HFFc6 (cell line): ENCODE results near the gene INO80B. TPM values are rescaled to one million over a fixed set of nuclear protein-coding genes. Genes with fewer than 3 reads are reported as not detected.

Source experiments
- DNase-seq: peaks from one replicate; pipeline ENCODE4 v3.0.0-alpha.2; 2018
- H3K27ac Mint-ChIP-seq: 2 replicates; pipeline ENCODE4 v1.8.0; 2020; ENCODE audit warnings: mild to moderate bottlenecking, mixed read lengths
- H3K27me3 Mint-ChIP-seq: 2 replicates; pipeline ENCODE4 v1.8.0; 2021; ENCODE audit warnings: mild to moderate bottlenecking, moderate library complexity, mixed read lengths; ENCODE audit not compliant: insufficient read depth
- H3K36me3 Mint-ChIP-seq: 2 replicates; pipeline ENCODE4 v1.8.0; 2021; ENCODE audit warnings: low read depth, mixed read lengths
- H3K4me1 Mint-ChIP-seq: 2 replicates; pipeline ENCODE4 v1.8.0; 2020; ENCODE audit warnings: low read depth, mixed read lengths
- H3K4me3 Mint-ChIP-seq: 2 replicates; pipeline ENCODE4 v1.8.0; 2020; ENCODE audit warnings: mild to moderate bottlenecking, moderate library complexity, mixed read lengths
- H3K9me3 Mint-ChIP-seq: 2 replicates; pipeline ENCODE4 v1.8.0; 2020; ENCODE audit warnings: mild to moderate bottlenecking, mixed read lengths
- total RNA-seq, 6 experiments: library from RNA; stranded (reverse); fragmentation: NEBNext Ultra II Directional; extraction: Animal tissue kit (Norgen Biotek cat#: 25700); gene quantifications; 2 replicates in 1 of 6; 3 replicates in 5 of 6; pipeline ENCODE4 v1.2.3, GENCODE V29; 2021
- TF ChIP-seq, protein P1 (sequence below): fragments of 200-600 bp; sonication (generic); IDR thresholded peaks from 2 replicates; pipeline ENCODE4 v1.5.0; 2021; ENCODE audit warnings: antibody characterized with exemption, mild to moderate bottlenecking

The INO80B gene
- total RNA-seq, 6 experiments from 2014 or later = 18.4 to 26.9 (median 21.4) TPM

DNA sequence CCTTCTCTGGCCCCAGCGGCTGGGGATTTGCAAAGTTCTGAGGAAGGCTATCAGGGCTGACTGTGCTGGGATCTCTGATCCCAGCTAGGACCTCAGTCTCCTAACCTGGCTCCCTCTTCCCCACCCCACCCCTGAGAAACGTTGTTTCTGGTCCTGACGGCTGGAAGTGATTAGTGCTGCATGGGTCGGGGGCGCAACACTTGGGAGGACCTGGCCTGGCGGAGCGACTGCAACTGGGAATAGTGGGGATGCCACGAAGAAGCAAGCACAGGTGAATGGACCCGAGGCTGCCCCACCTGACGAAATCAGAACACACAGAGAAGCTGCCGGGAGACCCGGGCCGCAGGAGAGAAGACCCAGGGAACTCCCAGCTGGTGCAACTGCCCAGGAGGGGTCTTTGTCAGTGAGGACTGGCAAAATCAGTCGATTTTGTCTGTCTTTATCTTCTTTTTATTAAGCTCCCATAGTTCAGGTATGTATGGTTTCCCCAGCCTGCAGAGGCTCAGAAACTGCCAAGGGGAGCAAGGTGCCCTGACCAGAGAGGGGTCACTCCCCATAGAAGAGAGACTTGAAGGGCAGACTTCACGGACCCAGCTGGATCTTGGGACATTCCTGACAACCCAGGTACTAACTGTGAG is 45.2 kb downstream of the INO80B start:
- DNase-seq = no peak
- Mint-ChIP-seq H3K27ac (no peak overlapping the region), H3K9me3 (no peaks in the 10 kb centered on the region), H3K27me3 (peaks cover 19% of the 10 kb centered on the region), H3K36me3 (peaks cover 12% of the 10 kb centered on the region), H3K4me1 (peaks cover 37% of the 10 kb centered on the region), H3K4me3 (peak overlapping the region; percentile 88; the same call in 1 of the 2 replicates)
- TF ChIP-seq, protein P1, sequence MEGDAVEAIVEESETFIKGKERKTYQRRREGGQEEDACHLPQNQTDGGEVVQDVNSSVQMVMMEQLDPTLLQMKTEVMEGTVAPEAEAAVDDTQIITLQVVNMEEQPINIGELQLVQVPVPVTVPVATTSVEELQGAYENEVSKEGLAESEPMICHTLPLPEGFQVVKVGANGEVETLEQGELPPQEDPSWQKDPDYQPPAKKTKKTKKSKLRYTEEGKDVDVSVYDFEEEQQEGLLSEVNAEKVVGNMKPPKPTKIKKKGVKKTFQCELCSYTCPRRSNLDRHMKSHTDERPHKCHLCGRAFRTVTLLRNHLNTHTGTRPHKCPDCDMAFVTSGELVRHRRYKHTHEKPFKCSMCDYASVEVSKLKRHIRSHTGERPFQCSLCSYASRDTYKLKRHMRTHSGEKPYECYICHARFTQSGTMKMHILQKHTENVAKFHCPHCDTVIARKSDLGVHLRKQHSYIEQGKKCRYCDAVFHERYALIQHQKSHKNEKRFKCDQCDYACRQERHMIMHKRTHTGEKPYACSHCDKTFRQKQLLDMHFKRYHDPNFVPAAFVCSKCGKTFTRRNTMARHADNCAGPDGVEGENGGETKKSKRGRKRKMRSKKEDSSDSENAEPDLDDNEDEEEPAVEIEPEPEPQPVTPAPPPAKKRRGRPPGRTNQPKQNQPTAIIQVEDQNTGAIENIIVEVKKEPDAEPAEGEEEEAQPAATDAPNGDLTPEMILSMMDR = no peak

DNA sequence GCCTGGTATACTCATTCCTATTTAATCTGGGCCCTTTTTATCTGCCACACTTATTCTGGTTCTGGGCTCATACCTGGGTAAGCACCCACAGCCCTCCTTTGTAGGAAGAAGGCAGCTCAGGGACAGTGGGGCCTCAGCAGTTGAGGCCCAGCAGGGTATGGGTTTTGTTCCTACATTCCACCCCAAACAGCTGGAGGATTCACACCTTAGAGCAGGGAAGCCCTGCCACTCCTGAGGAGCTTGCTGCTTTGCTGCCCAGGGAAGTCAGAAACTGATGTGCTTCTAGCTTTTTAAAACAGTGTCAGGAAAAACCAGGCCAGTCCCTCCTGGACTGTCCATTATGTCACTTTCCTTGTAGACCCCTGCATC is 45.7 kb downstream of the INO80B start:
- H3K36me3 Mint-ChIP-seq = peaks cover 15% of the 10 kb centered on the region
- H3K4me1 Mint-ChIP-seq = peaks cover 42% of the 10 kb centered on the region
- H3K4me3 Mint-ChIP-seq = no peak overlapping the region
- TF ChIP-seq, protein P1 = no peak
- no peak overlapping the region for H3K27ac Mint-ChIP-seq
- DNase-seq = no peak
- peaks cover 17% of the 10 kb centered on the region for H3K27me3 Mint-ChIP-seq
- no peaks in the 10 kb centered on the region for H3K9me3 Mint-ChIP-seq

DNA sequence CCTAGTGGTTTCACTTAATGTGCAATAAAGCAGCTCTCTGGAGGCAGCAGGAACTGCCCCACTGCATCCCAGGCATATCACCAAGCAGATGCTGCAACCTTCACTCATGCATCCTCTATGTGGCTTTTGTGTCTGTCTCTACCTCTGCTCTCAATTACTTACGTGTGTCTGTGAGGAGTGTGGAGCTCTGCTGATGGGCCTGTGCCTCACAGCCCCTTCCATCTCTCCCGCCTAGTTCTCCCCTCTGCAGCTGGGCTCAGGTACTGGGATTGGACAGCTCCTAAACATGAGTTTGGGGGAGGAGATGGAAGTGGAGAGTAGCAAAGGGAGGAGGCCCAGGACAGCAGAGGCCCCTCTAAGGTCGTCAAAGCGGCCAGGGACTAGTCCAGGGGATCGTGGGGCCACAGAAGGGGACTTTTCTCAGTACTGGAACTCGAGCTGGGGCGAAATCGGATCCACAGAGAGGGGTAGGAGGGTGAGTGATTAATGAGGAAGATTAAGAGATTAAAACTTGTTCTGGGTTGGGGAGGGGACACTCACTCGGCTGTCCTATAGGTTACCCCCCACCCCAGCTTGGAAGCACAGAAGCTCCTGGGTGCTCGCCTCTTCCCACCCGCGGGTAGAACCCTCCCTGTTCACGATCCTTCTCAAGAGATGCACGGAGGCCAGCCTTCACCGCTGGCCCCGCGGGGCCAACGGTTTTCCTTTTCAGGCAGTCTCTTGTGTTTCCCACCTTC is 46.6 kb downstream of the INO80B start:
- no peak for DNase-seq
- Mint-ChIP-seq H3K27ac (no peak overlapping the region), H3K9me3 (no peaks in the 10 kb centered on the region), H3K4me1 (peaks cover 50% of the 10 kb centered on the region), H3K27me3 (peaks cover 17% of the 10 kb centered on the region), H3K4me3 (peak overlapping the region; percentile 84; the same call in 1 of the 2 replicates), H3K36me3 (peaks cover 18% of the 10 kb centered on the region)
- TF ChIP-seq, protein P1 = no peak

DNA sequence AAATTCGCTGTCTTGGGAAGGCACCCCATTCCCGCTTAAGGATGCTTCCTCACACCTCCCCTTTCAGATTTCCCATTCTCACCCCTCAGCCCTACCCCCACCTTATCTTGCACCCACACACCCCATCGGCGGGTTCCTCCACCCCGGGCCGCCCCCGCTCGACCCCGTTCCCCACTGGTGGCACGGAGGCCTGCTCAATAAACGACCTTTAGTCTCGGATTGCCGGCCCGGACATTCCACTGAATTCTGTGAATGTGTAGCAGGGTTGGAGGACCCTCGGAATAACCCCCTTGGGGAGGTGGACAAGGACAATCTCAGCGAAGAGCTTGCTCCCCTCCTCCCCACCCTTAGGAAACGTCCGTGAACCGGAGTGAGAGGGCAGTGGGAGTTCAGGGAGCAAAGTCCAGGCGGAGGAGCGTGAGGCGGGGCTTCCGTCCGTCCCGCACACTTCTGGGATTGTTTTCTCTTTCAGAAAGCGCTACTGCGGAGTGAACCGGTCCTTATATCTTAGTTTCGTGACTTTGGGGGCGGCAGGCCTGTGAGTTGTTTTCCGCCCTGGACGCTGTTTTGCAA is 47.3 kb downstream of the INO80B start:
- DNase-seq = no peak
- H3K27ac Mint-ChIP-seq = peak overlapping the region; percentile 85; the same call in 1 of the 2 replicates
- TF ChIP-seq, protein P1 = no peak
- peak overlapping the region; percentile 84 for H3K4me3 Mint-ChIP-seq
- H3K9me3 Mint-ChIP-seq = no peaks in the 10 kb centered on the region
- peaks cover 22% of the 10 kb centered on the region for H3K36me3 Mint-ChIP-seq
- H3K4me1 Mint-ChIP-seq = peaks cover 54% of the 10 kb centered on the region
- H3K27me3 Mint-ChIP-seq = peaks cover 17% of the 10 kb centered on the region

DNA sequence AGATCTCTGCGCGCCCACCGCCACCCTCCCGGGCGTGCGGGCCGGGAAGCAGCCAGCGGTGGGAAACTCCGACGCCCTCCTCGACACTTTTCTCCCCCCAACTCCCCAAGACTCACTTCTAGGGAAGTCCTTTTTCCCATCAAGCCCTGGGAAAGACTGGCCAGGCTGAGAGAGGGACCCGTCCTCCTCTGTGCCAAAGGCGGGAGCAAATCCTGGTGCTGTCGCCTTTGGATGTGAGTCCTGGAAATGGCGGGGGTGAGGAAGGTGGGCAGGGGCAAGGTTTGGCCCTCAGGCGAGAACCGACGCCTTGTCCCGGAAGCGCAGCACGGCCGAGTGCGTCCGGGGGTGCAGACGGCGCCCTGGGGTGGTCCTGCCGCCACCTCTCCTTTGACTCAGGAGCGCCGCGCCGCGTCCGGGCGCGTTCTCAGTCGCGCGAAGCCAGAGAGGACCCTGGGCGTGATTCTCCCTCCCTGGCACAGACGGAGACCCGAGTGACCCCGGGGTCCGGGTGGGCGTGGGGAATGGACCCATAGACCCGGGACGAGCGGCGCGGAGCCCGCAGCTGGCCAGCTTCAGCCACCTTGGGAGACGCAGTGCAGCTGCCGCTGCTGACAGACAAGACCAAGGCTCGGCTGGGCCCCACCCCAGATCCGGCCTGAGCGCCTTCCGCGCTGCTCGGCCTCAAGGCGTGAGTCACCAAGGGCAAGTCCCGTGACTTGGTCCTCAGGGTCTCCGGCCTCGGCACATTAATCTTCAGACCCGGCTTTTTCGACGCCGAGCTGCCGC is 48.0 kb downstream of the INO80B start:
- H3K4me1 Mint-ChIP-seq = peaks cover 55% of the 10 kb centered on the region
- TF ChIP-seq, protein P1 = peak; percentile 44
- H3K36me3 Mint-ChIP-seq = peaks cover 22% of the 10 kb centered on the region
- H3K27me3 Mint-ChIP-seq = peaks cover 20% of the 10 kb centered on the region
- H3K27ac Mint-ChIP-seq = peak overlapping the region; percentile 85
- peak overlapping the region; percentile 84 for H3K4me3 Mint-ChIP-seq
- H3K9me3 Mint-ChIP-seq = no peaks in the 10 kb centered on the region
- DNase-seq = peak; percentile 72
